GM18526 (cell line): ENCODE data around the gene TEN1.

Source experiments
- POLR2A ChIP-seq: IDR thresholded peaks from 3 replicates; pipeline ENCODE4 v1.6.1; 2011; ENCODE audit not compliant: insufficient read length; ENCODE audit errors: extremely low read depth

The TEN1 gene

GRCh38 chr17:75998327-75998795, 19.3 kb downstream of the TEN1 start:
- no peak for TF ChIP-seq POLR2A

GRCh38 chr17:76000016-76000754, 21.1 kb downstream of the TEN1 start:
- no peak for TF ChIP-seq POLR2A

- TF ChIP-seq POLR2A = no peak
Measured at GRCh38 chr17:76000755-76001521, 21.9 kb downstream of the TEN1 start, which contains the start of gene CDK3. Gene CDK3 (plus strand): TSS chr17:76000855. CDS start chr17:76001426, 571 bp downstream.

GRCh38 chr17:76002100-76002499, 23.1 kb downstream of the TEN1 start:
- no peak for TF ChIP-seq POLR2A

- TF ChIP-seq POLR2A = no peak
Measured at GRCh38 chr17:76003915-76004314, 24.9 kb downstream of the TEN1 start.

GRCh38 chr17:76004750-76005262, 25.8 kb downstream of the TEN1 start:
- TF ChIP-seq POLR2A = no peak

- TF ChIP-seq POLR2A = no peak
Measured at GRCh38 chr17:76005263-76006149, 26.5 kb downstream of the TEN1 start.

GRCh38 chr17:76007131-76007849, 28.2 kb downstream of the TEN1 start:
- no peak for TF ChIP-seq POLR2A

GRCh38 chr17:76007850-76008165, 28.8 kb downstream of the TEN1 start:
- no peak for TF ChIP-seq POLR2A

- no peak for TF ChIP-seq POLR2A
Measured at GRCh38 chr17:76008208-76008607, 29.2 kb downstream of the TEN1 start.

GRCh38 chr17:76008630-76009425, 29.8 kb downstream of the TEN1 start:
- TF ChIP-seq POLR2A = no peak

- TF ChIP-seq POLR2A = no peak
Measured at GRCh38 chr17:76009447-76009846, 30.4 kb downstream of the TEN1 start.

GRCh38 chr17:76009969-76010661, 31.1 kb downstream of the TEN1 start:
- no peak for TF ChIP-seq POLR2A
